ENCODE data around the gene STK16.

The STK16 gene

DNA sequence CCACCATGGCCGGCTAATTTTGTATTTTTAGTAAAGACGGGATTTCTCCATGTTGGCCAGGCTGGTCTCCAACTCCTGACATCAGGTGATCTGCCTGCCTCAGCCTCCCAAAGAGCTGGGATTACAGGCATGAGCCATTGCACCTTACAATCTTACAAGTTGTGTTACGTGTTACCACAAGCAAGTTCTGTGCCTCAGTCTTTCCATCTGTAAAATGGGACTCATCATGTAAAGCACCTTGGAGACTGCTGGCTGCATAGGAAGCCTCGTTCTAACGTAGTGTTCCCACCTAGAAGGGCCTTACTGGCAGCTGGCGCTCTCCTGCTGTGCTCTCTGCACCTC, 43.9 kb downstream of the STK16 start:
- Histone ChIP-seq H3K27ac (replicated peaks; ENCODE audit: low read length) (no peak overlapping the region), H3K4me1 (ENCODE audit: control insufficient read depth in 2 of 2, insufficient read depth in 1 of 2, low read depth in 1 of 2, low read length in 2 of 2) (peaks cover 7 to 8% of the 10 kb centered on the region in 2 donors), H2BK5ac (ENCODE audit: low read length) (no peak overlapping the region), H3K9me3 (replicated peaks in 1 of 2; ENCODE audit: control insufficient read depth in 2 of 2, insufficient read depth in 1 of 2, low read depth in 1 of 2, low read length in 2 of 2) (peaks cover 0 to 2% of the 10 kb centered on the region in 2 donors), H2AFZ (ENCODE audit: low read length) (no peak overlapping the region), H2BK15ac (ENCODE audit: low read length) (no peak overlapping the region), H3K36me3 (replicated peaks in 1 of 2; ENCODE audit: control insufficient read depth in 2 of 2, insufficient read depth in 2 of 2, low read length in 2 of 2) (peaks cover 3 to 7% of the 10 kb centered on the region in 2 donors), H4K8ac (ENCODE audit: low read depth, low read length) (no peak overlapping the region), H3K9ac (ENCODE audit: low read depth, low read length, poor library complexity) (no peak overlapping the region), H2BK12ac (ENCODE audit: low read length) (no peak overlapping the region), H3K4me3 (ENCODE audit: low read length in 2 of 2) (no peak overlapping the region), H3K27me3 (ENCODE audit: control insufficient read depth in 3 of 3, insufficient read depth in 3 of 3, low read depth in 1 of 3, low read length in 3 of 3) (peaks cover 0 to 10% (median 0%) of the 10 kb centered on the region in 3 experiments), H3K4me2 (ENCODE audit: insufficient read depth, low read length, poor library complexity, severe bottlenecking) (no peak overlapping the region), H3K23ac (ENCODE audit: low read depth, low read length, poor library complexity) (no peak overlapping the region), H3K14ac (ENCODE audit: low read length) (no peak overlapping the region), H4K91ac (ENCODE audit: low read depth, low read length, poor library complexity) (no peak overlapping the region), H2BK120ac (ENCODE audit: low read depth, low read length) (no peak overlapping the region), H3K4ac (ENCODE audit: low read length) (no peak overlapping the region), H2AK5ac (ENCODE audit: low read depth, low read length) (no peak overlapping the region), H3K79me1 (ENCODE audit: low read depth, low read length) (peaks cover 7% of the 10 kb centered on the region), H3K18ac (ENCODE audit: low read length) (peak overlapping the region; percentile 9)
- WGBS, 2 donors (ENCODE audit: extremely low coverage in 2 of 2, insufficient read length in 2 of 2, insufficient replicate concordance in 1 of 2), result no CpG with 5 or more reads among the region's 6 CpGs
- no peak for DNase-seq (ENCODE audit: low spot score)

DNA sequence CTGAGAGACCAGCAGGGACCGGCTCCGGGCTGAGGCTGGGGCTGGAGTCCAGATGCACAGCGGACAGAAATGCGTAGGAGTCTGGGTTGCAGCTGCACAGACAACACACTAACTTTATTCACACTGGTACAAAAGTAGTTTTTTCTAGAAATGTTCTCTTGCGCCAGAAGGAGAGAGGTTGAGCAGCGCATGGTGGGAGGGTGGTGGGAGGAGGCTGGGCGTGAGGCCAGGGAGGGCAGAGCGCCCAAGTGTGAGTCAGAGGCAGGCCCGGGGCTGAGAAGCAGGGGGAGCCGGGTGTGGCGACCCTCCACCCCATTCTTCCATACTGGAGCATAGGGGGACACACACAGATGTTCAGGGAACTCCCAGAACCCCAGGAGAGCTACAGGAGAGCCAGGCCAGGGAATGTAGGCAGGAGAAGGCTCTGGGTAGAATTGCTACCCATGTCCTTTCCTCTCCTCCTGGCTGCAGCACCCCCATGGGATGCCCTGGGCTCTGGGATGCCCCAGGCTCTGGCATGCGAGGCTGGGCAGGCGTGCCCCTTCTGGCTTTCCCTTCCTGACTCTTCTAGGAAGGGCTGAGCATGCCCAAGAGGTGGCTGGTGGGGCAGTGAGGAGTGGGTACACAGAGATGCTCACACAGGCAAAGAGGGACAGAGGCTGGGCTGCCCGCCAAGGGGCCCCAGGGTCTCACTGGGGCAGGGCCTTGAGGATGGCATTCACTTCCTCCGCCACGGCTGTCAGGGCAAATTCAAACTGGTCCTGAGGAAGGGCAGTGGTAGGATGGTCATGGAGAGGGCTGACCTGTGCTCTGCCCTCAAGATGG, 44.5 kb downstream of the STK16 start:
- no peak overlapping the region for H3K4me2 ChIP-seq (ENCODE audit: insufficient read depth, low read length, poor library complexity, severe bottlenecking)
- H2AFZ ChIP-seq (ENCODE audit: low read length), result no peak overlapping the region
- peak overlapping the region; percentile 40 for H2BK120ac ChIP-seq (ENCODE audit: low read depth, low read length)
- H4K91ac ChIP-seq (ENCODE audit: low read depth, low read length, poor library complexity), result no peak overlapping the region
- peaks cover 7 to 10% of the 10 kb centered on the region in 2 donors for H3K4me1 ChIP-seq (ENCODE audit: control insufficient read depth in 2 of 2, insufficient read depth in 1 of 2, low read depth in 1 of 2, low read length in 2 of 2)
- H3K18ac ChIP-seq (ENCODE audit: low read length), result peak overlapping the region; percentile 71
- H3K14ac ChIP-seq (ENCODE audit: low read length), result no peak overlapping the region
- peak overlapping the region; percentile 74 for H2AK5ac ChIP-seq (ENCODE audit: low read depth, low read length)
- DNase-seq (ENCODE audit: low spot score), result no peak
- H3K23ac ChIP-seq (ENCODE audit: low read depth, low read length, poor library complexity), result no peak overlapping the region
- no CpG with 5 or more reads among the region's 16 CpGs for WGBS, 2 donors (ENCODE audit: extremely low coverage in 2 of 2, insufficient read length in 2 of 2, insufficient replicate concordance in 1 of 2)
- peaks cover 0 to 10% (median 0%) of the 10 kb centered on the region in 3 experiments for H3K27me3 ChIP-seq (ENCODE audit: control insufficient read depth in 3 of 3, insufficient read depth in 3 of 3, low read depth in 1 of 3, low read length in 3 of 3)
- peak overlapping the region; percentile 93 for H2BK15ac ChIP-seq (ENCODE audit: low read length)
- H2BK5ac ChIP-seq (ENCODE audit: low read length), result no peak overlapping the region
- peak overlapping the region; percentile 66 for H3K9ac ChIP-seq (ENCODE audit: low read depth, low read length, poor library complexity)
- H3K9me3 ChIP-seq (replicated peaks in 1 of 2; ENCODE audit: control insufficient read depth in 2 of 2, insufficient read depth in 1 of 2, low read depth in 1 of 2, low read length in 2 of 2), result peaks cover 0 to 2% of the 10 kb centered on the region in 2 donors
- no peak overlapping the region for H3K4me3 ChIP-seq (ENCODE audit: low read length in 2 of 2)
- peak overlapping the region; percentile 53 for H4K8ac ChIP-seq (ENCODE audit: low read depth, low read length)
- H3K79me1 ChIP-seq (ENCODE audit: low read depth, low read length), result peaks cover 7% of the 10 kb centered on the region
- H3K4ac ChIP-seq (ENCODE audit: low read length), result peak overlapping the region; percentile 70
- peaks cover under 1 to 1% of the 10 kb centered on the region in 2 donors for H3K36me3 ChIP-seq (replicated peaks in 1 of 2; ENCODE audit: control insufficient read depth in 2 of 2, insufficient read depth in 2 of 2, low read length in 2 of 2)
- H2BK12ac ChIP-seq (ENCODE audit: low read length), result no peak overlapping the region
- no peak overlapping the region for H3K27ac ChIP-seq (replicated peaks; ENCODE audit: low read length)

DNA sequence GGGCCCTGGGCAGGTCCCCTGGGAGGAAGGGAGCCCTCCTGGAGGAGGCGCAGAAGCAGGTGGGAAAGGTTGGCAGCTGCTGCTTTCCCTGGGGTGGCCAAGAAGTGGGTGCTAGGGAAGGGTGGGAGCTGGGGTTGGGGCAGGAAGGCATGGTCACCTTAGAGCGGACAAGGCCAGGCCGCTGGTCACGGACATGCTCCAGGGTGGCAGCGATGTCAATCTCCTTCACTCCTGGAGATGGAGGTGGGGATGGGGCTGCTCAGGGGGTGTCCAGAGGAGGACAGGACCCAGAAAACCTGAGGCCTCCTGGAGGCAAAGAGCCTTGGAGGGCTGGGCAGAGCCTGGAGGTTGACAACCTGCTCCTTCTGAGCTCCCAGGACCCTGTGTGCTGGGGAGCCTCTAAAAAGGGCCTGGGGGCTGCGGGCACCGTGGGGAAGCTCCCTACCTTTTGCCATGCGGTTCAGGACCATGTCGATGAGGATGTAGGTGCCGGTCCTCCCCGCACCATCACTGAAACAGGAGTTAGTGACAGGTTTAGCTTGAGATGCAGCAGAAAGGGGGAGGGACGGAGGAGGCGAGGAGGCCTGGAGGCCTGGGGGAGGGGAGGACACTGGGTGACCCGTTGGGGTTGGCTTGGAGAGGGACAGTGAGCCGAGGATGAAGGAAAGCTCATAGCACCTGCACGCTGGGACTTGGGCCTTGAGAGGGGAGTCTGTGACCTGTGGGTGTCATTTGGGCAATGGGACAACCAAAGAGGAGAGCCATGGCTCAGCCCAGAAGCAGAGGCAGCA, 45.3 kb downstream of the STK16 start:
- H2BK120ac ChIP-seq (ENCODE audit: low read depth, low read length), result peak overlapping the region; percentile 40
- peak overlapping the region; percentile 74 for H2AK5ac ChIP-seq (ENCODE audit: low read depth, low read length)
- no peak overlapping the region for H4K91ac ChIP-seq (ENCODE audit: low read depth, low read length, poor library complexity)
- H3K4me2 ChIP-seq (ENCODE audit: insufficient read depth, low read length, poor library complexity, severe bottlenecking), result no peak overlapping the region
- no peak overlapping the region for H3K4ac ChIP-seq (ENCODE audit: low read length)
- H3K4me3 ChIP-seq (ENCODE audit: low read length in 2 of 2), result no peak overlapping the region
- WGBS, 2 donors (ENCODE audit: extremely low coverage in 2 of 2, insufficient read length in 2 of 2, insufficient replicate concordance in 1 of 2), result no CpG with 5 or more reads among the region's 16 CpGs
- DNase-seq (ENCODE audit: low spot score), result no peak
- no peak overlapping the region for H3K27ac ChIP-seq (replicated peaks; ENCODE audit: low read length)
- no peak overlapping the region for H2BK5ac ChIP-seq (ENCODE audit: low read length)
- no peak overlapping the region for H2AFZ ChIP-seq (ENCODE audit: low read length)
- peaks cover 0 to 2% of the 10 kb centered on the region in 2 donors for H3K9me3 ChIP-seq (replicated peaks in 1 of 2; ENCODE audit: control insufficient read depth in 2 of 2, insufficient read depth in 1 of 2, low read depth in 1 of 2, low read length in 2 of 2)
- H3K36me3 ChIP-seq (replicated peaks in 1 of 2; ENCODE audit: control insufficient read depth in 2 of 2, insufficient read depth in 2 of 2, low read length in 2 of 2), result no peaks in the 10 kb centered on the region
- peak overlapping the region; percentile 93 for H2BK15ac ChIP-seq (ENCODE audit: low read length)
- H3K27me3 ChIP-seq (ENCODE audit: control insufficient read depth in 3 of 3, insufficient read depth in 3 of 3, low read depth in 1 of 3, low read length in 3 of 3), result peaks cover 0 to 10% (median 0%) of the 10 kb centered on the region in 3 experiments
- H4K8ac ChIP-seq (ENCODE audit: low read depth, low read length), result no peak overlapping the region
- peaks cover 9 to 10% of the 10 kb centered on the region in 2 donors for H3K4me1 ChIP-seq (ENCODE audit: control insufficient read depth in 2 of 2, insufficient read depth in 1 of 2, low read depth in 1 of 2, low read length in 2 of 2)
- H3K23ac ChIP-seq (ENCODE audit: low read depth, low read length, poor library complexity), result no peak overlapping the region
- no peak overlapping the region for H3K14ac ChIP-seq (ENCODE audit: low read length)
- H2BK12ac ChIP-seq (ENCODE audit: low read length), result no peak overlapping the region
- H3K79me1 ChIP-seq (ENCODE audit: low read depth, low read length), result peaks cover 3% of the 10 kb centered on the region
- H3K9ac ChIP-seq (ENCODE audit: low read depth, low read length, poor library complexity), result peak overlapping the region; percentile 66
- peak overlapping the region; percentile 71 for H3K18ac ChIP-seq (ENCODE audit: low read length)

GRCh38 chr2:219291394-219291793, 46.1 kb downstream of the STK16 start:
- no CpG with 5 or more reads among the region's 7 CpGs for WGBS, 2 donors (ENCODE audit: extremely low coverage in 2 of 2, insufficient read length in 2 of 2, insufficient replicate concordance in 1 of 2)
- Histone ChIP-seq H3K27ac (replicated peaks; ENCODE audit: low read length) (no peak overlapping the region), H2BK12ac (ENCODE audit: low read length) (no peak overlapping the region)

More at GRCh38 chr2:219291394-219291793, 46.1 kb downstream of the STK16 start:
- H3K18ac ChIP-seq (ENCODE audit: low read length), result no peak overlapping the region
- H2AFZ ChIP-seq (ENCODE audit: low read length), result no peak overlapping the region
- peaks cover 0 to 2% of the 10 kb centered on the region in 2 donors for H3K9me3 ChIP-seq (replicated peaks in 1 of 2; ENCODE audit: control insufficient read depth in 2 of 2, insufficient read depth in 1 of 2, low read depth in 1 of 2, low read length in 2 of 2)
- no peak overlapping the region for H3K23ac ChIP-seq (ENCODE audit: low read depth, low read length, poor library complexity)
- no peak overlapping the region for H2BK120ac ChIP-seq (ENCODE audit: low read depth, low read length)
- no peak overlapping the region for H2BK5ac ChIP-seq (ENCODE audit: low read length)
- no peaks in the 10 kb centered on the region for H3K36me3 ChIP-seq (replicated peaks in 1 of 2; ENCODE audit: control insufficient read depth in 2 of 2, insufficient read depth in 2 of 2, low read length in 2 of 2)
- H4K8ac ChIP-seq (ENCODE audit: low read depth, low read length), result no peak overlapping the region
- H3K27me3 ChIP-seq (ENCODE audit: control insufficient read depth in 3 of 3, insufficient read depth in 3 of 3, low read depth in 1 of 3, low read length in 3 of 3), result peaks cover 0 to 10% (median 0%) of the 10 kb centered on the region in 3 experiments
- no peak overlapping the region for H3K9ac ChIP-seq (ENCODE audit: low read depth, low read length, poor library complexity)
- no peak overlapping the region for H2BK15ac ChIP-seq (ENCODE audit: low read length)
- no peak for DNase-seq (ENCODE audit: low spot score)
- no peak overlapping the region for H3K14ac ChIP-seq (ENCODE audit: low read length)
- H3K4me3 ChIP-seq (ENCODE audit: low read length in 2 of 2), result no peak overlapping the region
- no peak overlapping the region for H3K4me2 ChIP-seq (ENCODE audit: insufficient read depth, low read length, poor library complexity, severe bottlenecking)
- H2AK5ac ChIP-seq (ENCODE audit: low read depth, low read length), result no peak overlapping the region
- no peak overlapping the region for H4K91ac ChIP-seq (ENCODE audit: low read depth, low read length, poor library complexity)
- H3K4ac ChIP-seq (ENCODE audit: low read length), result no peak overlapping the region
- H3K4me1 ChIP-seq (ENCODE audit: control insufficient read depth in 2 of 2, insufficient read depth in 1 of 2, low read depth in 1 of 2, low read length in 2 of 2), result peaks cover 7 to 8% of the 10 kb centered on the region in 2 donors
- H3K79me1 ChIP-seq (ENCODE audit: low read depth, low read length), result peaks cover 2% of the 10 kb centered on the region

Measured in neuronal stem cell (in vitro differentiated cells).